Mesothelial cell of epicardium (in vitro differentiated cells): ENCODE data around the gene RNU6-9. TPM values are rescaled to one million over a fixed set of nuclear protein-coding genes. Genes with fewer than 3 reads are reported as not detected.

Experiments
- DNase-seq, 2 experiments: peaks; one replicate each; pipeline ENCODE4 v3.0.0; 2021; ENCODE audit warnings: low spot score in 2 of 2; ENCODE audit not compliant: unreplicated experiment in 2 of 2
- H3K27ac Mint-ChIP-seq: 2 replicates; pipeline ENCODE4 v1.8.0; 2021; ENCODE audit warnings: mixed read lengths
- H3K27me3 Mint-ChIP-seq: 2 replicates; pipeline ENCODE4 v1.8.0; 2021; ENCODE audit warnings: low read depth, mixed read lengths
- H3K36me3 Mint-ChIP-seq: 2 replicates; pipeline ENCODE4 v1.8.0; 2021; ENCODE audit warnings: mixed read lengths
- H3K4me1 Mint-ChIP-seq: 2 replicates; pipeline ENCODE4 v1.8.0; 2021; ENCODE audit warnings: mixed read lengths
- H3K4me3 Mint-ChIP-seq: 2 replicates; pipeline ENCODE4 v1.8.0; 2021; ENCODE audit warnings: mild to moderate bottlenecking, moderate library complexity, mixed read lengths
- H3K9me3 Mint-ChIP-seq: 2 replicates; pipeline ENCODE4 v1.8.0; 2021; ENCODE audit warnings: mixed read lengths
- CTCF ChIP-seq: fragments of 200-600 bp; sonication (generic); IDR thresholded peaks from one replicate; pipeline ENCODE4 v1.5.0; 2021; ENCODE audit warnings: antibody characterized with exemption; ENCODE audit not compliant: unreplicated experiment
- total RNA-seq: library from RNA; stranded (reverse); gene quantifications from 3 replicates; pipeline ENCODE4 v1.2.1, GENCODE V29; 2021

RNU6-9 gene
- total RNA-seq, 1 donor from 2014 or later, result not detected

GRCh38 chr19:867301-867793, 25.9 kb upstream of the RNU6-9 start:
- TF ChIP-seq CTCF, result no peak
- DNase-seq, result no peak
- Mint-ChIP-seq H3K9me3 (no peaks in the 10 kb centered on the region), H3K4me1 (peaks cover 2% of the 10 kb centered on the region), H3K27me3 (peaks cover 13% of the 10 kb centered on the region), H3K27ac (no peak overlapping the region), H3K4me3 (no peak overlapping the region), H3K36me3 (peaks cover 19% of the 10 kb centered on the region)

- Mint-ChIP-seq H3K9me3 (no peaks in the 10 kb centered on the region), H3K27ac (no peak overlapping the region), H3K36me3 (peaks cover 19% of the 10 kb centered on the region), H3K27me3 (peaks cover 8% of the 10 kb centered on the region), H3K4me1 (peaks cover 2% of the 10 kb centered on the region), H3K4me3 (no peak overlapping the region)
- TF ChIP-seq CTCF, result no peak
- DNase-seq, result no peak
Observed at GRCh38 chr19:867855-868457, 25.3 kb upstream of the RNU6-9 start.

GRCh38 chr19:868458-869244, 24.6 kb upstream of the RNU6-9 start:
- no peak for TF ChIP-seq CTCF
- Mint-ChIP-seq H3K4me3 (no peak overlapping the region), H3K27me3 (peaks cover 3% of the 10 kb centered on the region), H3K36me3 (peaks cover 19% of the 10 kb centered on the region), H3K4me1 (peaks cover 2% of the 10 kb centered on the region), H3K27ac (peak overlapping the region; percentile 77), H3K9me3 (no peaks in the 10 kb centered on the region)
- DNase-seq, result no peak

GRCh38 chr19:869245-870177, 23.8 kb upstream of the RNU6-9 start:
- Mint-ChIP-seq H3K9me3 (no peaks in the 10 kb centered on the region), H3K4me1 (peaks cover 2% of the 10 kb centered on the region), H3K27me3 (peaks cover 2% of the 10 kb centered on the region), H3K27ac (no peak overlapping the region), H3K4me3 (no peak overlapping the region), H3K36me3 (peaks cover 19% of the 10 kb centered on the region)
- TF ChIP-seq CTCF, result no peak
- DNase-seq, result no peak

- TF ChIP-seq CTCF, result no peak
- H3K27me3 Mint-ChIP-seq, result peaks cover 2% of the 10 kb centered on the region
- no peak for DNase-seq
- peak overlapping the region; percentile 60 for H3K27ac Mint-ChIP-seq
- H3K4me1 Mint-ChIP-seq, result peaks cover 2% of the 10 kb centered on the region
- H3K4me3 Mint-ChIP-seq, result no peak overlapping the region
- no peaks in the 10 kb centered on the region for H3K9me3 Mint-ChIP-seq
- peaks cover 16% of the 10 kb centered on the region for H3K36me3 Mint-ChIP-seq
Observed at GRCh38 chr19:870314-870713, 23.0 kb upstream of the RNU6-9 start.
